Memory B cell (primary cell): Measurements from ENCODE around the gene MS4A8.
"Not testable (repeated sequence)": the region's sequence is repeated elsewhere in the genome, so short reads cannot be mapped to it uniquely, and the experiment has no call there.

Source experiments
- ATAC-seq: fragments of 150-1000 bp; cut with Tn5 transposase; 2 replicates; pipeline ENCODE4 v1.10.0; 2021; ENCODE audit warnings: low read depth, mild to moderate bottlenecking, moderate library complexity
- DNase-seq, 2 donors: peaks; one replicate each; pipeline ENCODE4 v3.0.0; 2022; ENCODE audit warnings: low spot score in 2 of 2
- H3K27ac Mint-ChIP-seq: one replicate; pipeline ENCODE4 v1.8.0; 2022; ENCODE audit warnings: mild to moderate bottlenecking, moderate library complexity, mixed read lengths
- H3K27me3 Mint-ChIP-seq: one replicate; pipeline ENCODE4 v1.8.0; 2022; ENCODE audit warnings: mixed read lengths
- H3K36me3 Mint-ChIP-seq: one replicate; pipeline ENCODE4 v1.8.0; 2022; ENCODE audit warnings: mild to moderate bottlenecking, mixed read lengths
- H3K4me1 Mint-ChIP-seq: one replicate; pipeline ENCODE4 v1.8.0; 2022; ENCODE audit warnings: mixed read lengths
- H3K4me3 Mint-ChIP-seq: one replicate; pipeline ENCODE4 v1.8.0; 2022; ENCODE audit warnings: mild to moderate bottlenecking, moderate library complexity, mixed read lengths
- H3K9me3 Mint-ChIP-seq: one replicate; pipeline ENCODE4 v1.8.0; 2022; ENCODE audit warnings: mixed read lengths

The MS4A8 gene

GRCh38 chr11:60744114-60744513, 44.7 kb downstream of the MS4A8 start:
- peaks cover 9% of the 10 kb centered on the region for H3K27me3 Mint-ChIP-seq
- no peak overlapping the region for H3K4me3 Mint-ChIP-seq
- DNase-seq (no peak), ATAC-seq (no peak)
- H3K36me3 Mint-ChIP-seq = peaks cover 2% of the 10 kb centered on the region
- H3K4me1 Mint-ChIP-seq = no peaks in the 10 kb centered on the region
- no peak overlapping the region for H3K27ac Mint-ChIP-seq
- no peaks in the 10 kb centered on the region for H3K9me3 Mint-ChIP-seq

- Mint-ChIP-seq H3K36me3 (peaks cover 2% of the 10 kb centered on the region), H3K27ac (no peak overlapping the region), H3K9me3 (no peaks in the 10 kb centered on the region), H3K4me1 (no peaks in the 10 kb centered on the region), H3K27me3 (peaks cover 10% of the 10 kb centered on the region), H3K4me3 (no peak overlapping the region)
- ATAC-seq = no peak
- no peak for DNase-seq
These were observed 48.0 kb downstream of the MS4A8 start for GRCh38 chr11:60747359-60747873.

- DNase-seq (no peak), ATAC-seq (no peak)
- Mint-ChIP-seq H3K9me3 (no peaks in the 10 kb centered on the region), H3K4me3 (no peak overlapping the region), H3K27me3 (peaks cover 12% of the 10 kb centered on the region), H3K4me1 (no peaks in the 10 kb centered on the region), H3K27ac (no peak overlapping the region), H3K36me3 (peaks cover 2% of the 10 kb centered on the region)
These were observed 48.8 kb downstream of the MS4A8 start for GRCh38 chr11:60748225-60748624.

GRCh38 chr11:60748821-60749220, 49.4 kb downstream of the MS4A8 start:
- Mint-ChIP-seq H3K9me3 (no peaks in the 10 kb centered on the region), H3K4me3 (no peak overlapping the region), H3K4me1 (no peaks in the 10 kb centered on the region), H3K36me3 (peaks cover 2% of the 10 kb centered on the region), H3K27ac (no peak overlapping the region), H3K27me3 (peaks cover 12% of the 10 kb centered on the region)
- DNase-seq (no peak), ATAC-seq (no peak)

GRCh38 chr11:60750911-60751310, 51.5 kb downstream of the MS4A8 start:
- Mint-ChIP-seq H3K27ac (no peak overlapping the region), H3K4me1 (no peaks in the 10 kb centered on the region)

GRCh38 chr11:60753309-60753708, 53.9 kb downstream of the MS4A8 start:
- peaks cover 3% of the 10 kb centered on the region for H3K4me1 Mint-ChIP-seq
- no peak overlapping the region for H3K27ac Mint-ChIP-seq
- H3K27me3 Mint-ChIP-seq = peaks cover 7% of the 10 kb centered on the region
- no peak overlapping the region for H3K4me3 Mint-ChIP-seq
- ATAC-seq (no peak), DNase-seq (no peak)
- no peaks in the 10 kb centered on the region for H3K9me3 Mint-ChIP-seq
- no peaks in the 10 kb centered on the region for H3K36me3 Mint-ChIP-seq

More at GRCh38 chr11:60750911-60751310, 51.5 kb downstream of the MS4A8 start:
- H3K9me3 Mint-ChIP-seq = no peaks in the 10 kb centered on the region
- no peak for ATAC-seq
- no peaks in the 10 kb centered on the region for H3K36me3 Mint-ChIP-seq
- DNase-seq = no peak
- no peak overlapping the region for H3K4me3 Mint-ChIP-seq
- H3K27me3 Mint-ChIP-seq = peaks cover 10% of the 10 kb centered on the region

- H3K4me1 Mint-ChIP-seq = peaks cover 12% of the 10 kb centered on the region
- H3K4me3 Mint-ChIP-seq = no peak overlapping the region
- H3K9me3 Mint-ChIP-seq = no peaks in the 10 kb centered on the region
- H3K27ac Mint-ChIP-seq = no peak overlapping the region
- no peaks in the 10 kb centered on the region for H3K36me3 Mint-ChIP-seq
- H3K27me3 Mint-ChIP-seq = peaks cover 8% of the 10 kb centered on the region
- ATAC-seq (no peak), DNase-seq (no peak)
These were observed 55.5 kb downstream of the MS4A8 start for GRCh38 chr11:60754887-60755286.

GRCh38 chr11:60756307-60757032, 57.1 kb downstream of the MS4A8 start, which contains the start of gene MS4A15:
MS4A15 (plus strand) TSS chr11:60756867; CDS start chr11:60763734, 6,867 bp downstream.
- H3K4me1 Mint-ChIP-seq = peaks cover 17% of the 10 kb centered on the region
- peaks cover 10% of the 10 kb centered on the region for H3K27me3 Mint-ChIP-seq
- no peak within 1 kb of the TSS for H3K4me3 Mint-ChIP-seq
- no peaks in the 10 kb centered on the region for H3K9me3 Mint-ChIP-seq
- H3K36me3 Mint-ChIP-seq = no peaks in the 10 kb centered on the region
- no peak for DNase-seq
- H3K27ac Mint-ChIP-seq = no peak within 1 kb of the TSS
- peak; percentile 60 for ATAC-seq

GRCh38 chr11:60757231-60757800, 57.9 kb downstream of the MS4A8 start:
- H3K4me1 Mint-ChIP-seq = peaks cover 20% of the 10 kb centered on the region
- ATAC-seq (no peak), DNase-seq (no peak)
- H3K9me3 Mint-ChIP-seq = no peaks in the 10 kb centered on the region
- H3K4me3 Mint-ChIP-seq = no peak overlapping the region
- H3K36me3 Mint-ChIP-seq = no peaks in the 10 kb centered on the region
- peaks cover 10% of the 10 kb centered on the region for H3K27me3 Mint-ChIP-seq
- no peak overlapping the region for H3K27ac Mint-ChIP-seq

- H3K9me3 Mint-ChIP-seq, H3K4me3 Mint-ChIP-seq, H3K27ac Mint-ChIP-seq, DNase-seq, H3K27me3 Mint-ChIP-seq, H3K36me3 Mint-ChIP-seq, ATAC-seq: not testable (repeated sequence)
- peaks cover 30% of the 10 kb centered on the region for H3K4me1 Mint-ChIP-seq
These were observed 59.3 kb downstream of the MS4A8 start for GRCh38 chr11:60758671-60759070.

GRCh38 chr11:60759438-60760225, 60.2 kb downstream of the MS4A8 start:
- Mint-ChIP-seq H3K4me1 (peaks cover 32% of the 10 kb centered on the region), H3K27me3 (peaks cover 18% of the 10 kb centered on the region)
- not testable (repeated sequence) for H3K9me3 Mint-ChIP-seq, H3K27ac Mint-ChIP-seq, DNase-seq, H3K4me3 Mint-ChIP-seq, ATAC-seq, H3K36me3 Mint-ChIP-seq

GRCh38 chr11:60761436-60762190, 62.2 kb downstream of the MS4A8 start:
- Mint-ChIP-seq H3K27me3 (peaks cover 23% of the 10 kb centered on the region), H3K4me1 (peaks cover 29% of the 10 kb centered on the region), H3K9me3 (no peaks in the 10 kb centered on the region), H3K27ac (no peak overlapping the region), H3K36me3 (no peaks in the 10 kb centered on the region), H3K4me3 (no peak overlapping the region)
- DNase-seq = no peak
- ATAC-seq = peak; percentile 24

GRCh38 chr11:60762851-60763691, 63.7 kb downstream of the MS4A8 start:
- H3K9me3 Mint-ChIP-seq = no peaks in the 10 kb centered on the region
- peak overlapping the region; percentile 41 for H3K27ac Mint-ChIP-seq
- H3K4me3 Mint-ChIP-seq = peak overlapping the region; percentile 29
- peak in 1 of 2 donors; percentile 60 for DNase-seq
- H3K4me1 Mint-ChIP-seq = peaks cover 32% of the 10 kb centered on the region
- peaks cover 25% of the 10 kb centered on the region for H3K27me3 Mint-ChIP-seq
- H3K36me3 Mint-ChIP-seq = no peaks in the 10 kb centered on the region
- ATAC-seq = peak; percentile 89
